ENCODE data around the gene RSAD1.

The RSAD1 gene

GRCh38 chr17:50459756-50460155 lies 18.9 kb upstream of the RSAD1 start:
- POLR2A ChIA-PET: interaction anchor here (1.5 kb wide), 1 partner anchor 33 kb away, joined by 4 read pairs; the partner anchor contains the start of gene ACSF2
- peaks cover 0 to 32% of the 10 kb centered on the region in 2 experiments; a peak in 1 of 3 replicates for H3K36me3 ChIP-seq (ENCODE audit: control insufficient read depth in 2 of 2, insufficient read depth in 1 of 2, low read length in 2 of 2)
- TF ChIP-seq GLI4 (tag by site-specific recombination; IDR thresholded peaks at IDR 0.05): no peak
- TF ChIP-seq ZBTB48 (tag by site-specific recombination; IDR thresholded peaks at IDR 0.05): peak; percentile 12; the same call in 1 of the 2 replicates
- TF ChIP-seq MEIS1 (CRISPR knock-in tag; IDR thresholded peaks at IDR 0.05; ENCODE audit: borderline replicate concordance): no peak
- no peak for TF ChIP-seq HOXC10 (CRISPR knock-in tag; IDR thresholded peaks at IDR 0.05)
- no peak for TF ChIP-seq ZBTB8A (tag by site-specific recombination; IDR thresholded peaks at IDR 0.05)
- no peak for TF ChIP-seq ZNF521 (tag by site-specific recombination; IDR thresholded peaks at IDR 0.05)
- TF ChIP-seq ZBTB17 (tag by site-specific recombination; IDR thresholded peaks at IDR 0.05): peak; percentile 25; the same call in 1 of the 2 replicates
- no peaks in the 10 kb centered on the region for H3K9me3 ChIP-seq (ENCODE audit: control insufficient read depth, insufficient read depth, low read depth, low read length)
- no peak overlapping the region for H3K4me3 ChIP-seq (ENCODE audit: low read depth, low read length)
- H3K27ac ChIP-seq (ENCODE audit: extremely low read depth, low read depth, low read length): no peak overlapping the region
- CTCF ChIA-PET: interaction anchor here (0.7 to 5.1 kb wide), 4 partner anchors 12 to 357 kb away, joined by 3 to 29 read pairs (median 10); partner anchors contain the start of genes LRRC59 and RSAD1
- peaks cover 17% of the 10 kb centered on the region for H3K4me1 ChIP-seq (ENCODE audit: control insufficient read depth, insufficient read depth, low read length)

GRCh38 chr17:50460831-50461526 lies 17.7 kb upstream of the RSAD1 start:
- ChIA-PET POLR2A (interaction anchor here (0.6 kb wide), 1 partner anchor 43 kb away, joined by 6 read pairs; no protein-coding TSS in a partner anchor), CTCF (interaction anchor here (5.1 kb wide), 1 partner anchor 17 kb away, joined by 29 read pairs; the partner anchor contains the start of gene RSAD1)
- no peaks in the 10 kb centered on the region for H3K9me3 ChIP-seq (ENCODE audit: control insufficient read depth, insufficient read depth, low read depth, low read length)
- no peak overlapping the region for H3K4me3 ChIP-seq (ENCODE audit: low read depth, low read length)
- TF ChIP-seq ZBTB26 (tag by site-specific recombination; optimal IDR thresholded peaks at IDR 0.05): no peak
- no peak for TF ChIP-seq ZNF560 (tag by site-specific recombination; IDR thresholded peaks at IDR 0.05; ENCODE audit: borderline replicate concordance)
- TF ChIP-seq ZXDB (tag by site-specific recombination; IDR thresholded peaks at IDR 0.05): no peak
- no peak for TF ChIP-seq ZNF639 (tag by site-specific recombination; IDR thresholded peaks at IDR 0.05)
- no peak for TF ChIP-seq BCL11B (tag by site-specific recombination; IDR thresholded peaks at IDR 0.05; ENCODE audit: low read depth)
- TF ChIP-seq ZNF747 (tag by site-specific recombination; IDR thresholded peaks at IDR 0.05): no peak
- no peak for TF ChIP-seq ZNF776 (tag by site-specific recombination; IDR thresholded peaks at IDR 0.05; ENCODE audit: borderline replicate concordance)
- TF ChIP-seq ZNF837 (tag by site-specific recombination; IDR thresholded peaks at IDR 0.05): no peak
- no peak for TF ChIP-seq YY2 (tag by site-specific recombination; IDR thresholded peaks at IDR 0.05)
- no peak for TF ChIP-seq INSM2 (tag by site-specific recombination; IDR thresholded peaks at IDR 0.05)
- TF ChIP-seq ZNF280C (tag by site-specific recombination; IDR thresholded peaks at IDR 0.05): no peak
- no peak for TF ChIP-seq ZNF548 (tag by site-specific recombination; IDR thresholded peaks at IDR 0.05)
- H3K4me1 ChIP-seq (ENCODE audit: control insufficient read depth, insufficient read depth, low read length): peaks cover 17% of the 10 kb centered on the region
- H3K27ac ChIP-seq (ENCODE audit: extremely low read depth, low read depth, low read length): no peak overlapping the region
- H3K36me3 ChIP-seq (ENCODE audit: control insufficient read depth in 2 of 2, insufficient read depth in 1 of 2, low read length in 2 of 2): peaks cover 0 to 37% of the 10 kb centered on the region in 2 experiments; a peak in 1 of 3 replicates
